HG03066 (cell line): Measurements from ENCODE around the gene CIAO3.
"Not testable (repeated sequence)": the region's sequence is repeated elsewhere in the genome, so short reads cannot be mapped to it uniquely, and the experiment has no call there.

Experiments used
- ATAC-seq: cut with Tn5 transposase; IDR thresholded peaks from one replicate; pipeline ENCODE4 v1.9.1; 2021; ENCODE audit warnings: low read depth; ENCODE audit not compliant: unreplicated experiment

CIAO3 gene

DNA sequence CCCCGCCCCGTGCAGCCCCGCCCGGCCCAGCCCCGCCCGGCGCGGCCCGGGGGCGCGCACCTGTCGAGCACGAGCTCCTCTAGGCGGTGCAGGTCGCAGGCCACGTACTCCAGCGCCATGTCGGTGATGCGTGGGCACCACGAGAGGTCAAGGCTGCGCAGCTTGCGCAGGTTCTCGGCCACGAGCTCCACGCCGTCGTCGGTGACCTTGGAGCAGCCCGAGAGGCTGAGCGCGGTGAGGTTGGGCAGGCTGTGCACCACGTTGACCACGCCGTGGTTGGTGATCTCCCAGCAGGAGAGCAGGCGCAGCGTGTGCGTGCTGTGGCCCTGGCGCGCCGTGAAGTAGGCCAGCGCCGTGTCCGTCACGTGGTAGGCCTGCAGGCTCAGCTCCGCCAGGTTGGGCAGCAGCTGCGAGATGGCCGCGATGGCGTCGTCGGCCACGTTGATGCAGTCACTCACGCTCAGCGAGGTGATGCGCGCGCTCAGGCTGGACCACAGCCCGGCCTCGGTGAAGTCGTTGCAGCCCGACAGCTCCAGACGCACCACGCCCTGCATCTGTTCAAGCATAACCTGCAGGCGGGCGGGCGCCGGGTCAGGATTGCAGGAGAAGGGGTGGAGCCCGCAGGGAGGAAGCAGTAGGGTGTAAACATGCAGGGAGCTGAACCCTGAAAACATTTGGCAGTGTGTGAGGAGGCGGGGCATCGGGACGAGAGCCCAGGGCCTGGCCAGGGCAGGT is 45.3 kb downstream of the CIAO3 start:
- ATAC-seq, result no peak

DNA sequence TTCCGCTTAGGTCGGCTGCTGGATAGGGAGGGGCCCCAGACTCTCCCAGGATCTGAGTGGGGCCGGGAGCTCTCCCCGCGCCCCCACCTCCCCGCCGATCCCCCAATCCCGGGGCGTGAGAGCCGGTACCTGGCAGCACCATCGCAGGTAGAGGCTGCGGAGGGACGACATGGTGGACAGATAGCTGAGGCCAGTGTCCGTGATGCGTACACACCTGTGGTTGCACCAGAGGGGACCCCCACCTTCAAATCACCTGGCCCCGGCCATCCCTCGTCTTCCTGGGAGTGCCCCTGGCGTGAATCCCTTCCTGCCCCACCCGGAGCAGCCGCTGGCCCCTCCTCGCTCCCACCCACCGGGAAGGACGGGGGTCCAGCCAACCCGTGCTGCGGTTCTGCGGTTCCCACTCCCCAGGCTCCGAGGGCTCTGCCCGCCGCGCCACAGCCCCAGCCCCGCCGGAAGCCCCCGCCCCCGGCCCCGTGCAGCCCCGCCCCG is 45.9 kb downstream of the CIAO3 start:
- ATAC-seq, result no peak

- ATAC-seq, result no peak
These were observed 46.5 kb downstream of the CIAO3 start for GRCh38 chr16:694187-694862.

DNA sequence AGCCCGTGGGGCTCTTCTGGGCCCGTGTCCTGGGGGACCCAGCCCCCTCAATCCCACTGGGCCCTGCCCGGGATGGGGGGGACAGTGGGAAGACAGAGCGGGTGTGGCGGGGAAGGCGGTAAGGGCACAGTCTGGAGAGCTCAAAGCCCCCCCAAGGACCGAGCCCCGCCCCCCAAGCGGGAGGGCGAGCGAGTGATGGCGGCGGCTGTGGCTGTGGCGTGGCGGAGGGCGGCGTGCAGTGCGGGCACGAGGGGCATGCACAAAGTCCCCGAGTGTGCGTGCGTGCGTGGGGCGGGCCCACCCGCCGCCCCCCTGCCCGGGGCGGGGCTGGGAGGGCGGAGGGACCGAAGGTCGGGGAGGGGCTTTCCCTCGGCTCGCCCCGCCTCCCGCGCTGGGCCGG is 47.0 kb downstream of the CIAO3 start:
- no peak for ATAC-seq

- ATAC-seq, result no peak
These were observed 47.4 kb downstream of the CIAO3 start for GRCh38 chr16:693364-693763.

DNA sequence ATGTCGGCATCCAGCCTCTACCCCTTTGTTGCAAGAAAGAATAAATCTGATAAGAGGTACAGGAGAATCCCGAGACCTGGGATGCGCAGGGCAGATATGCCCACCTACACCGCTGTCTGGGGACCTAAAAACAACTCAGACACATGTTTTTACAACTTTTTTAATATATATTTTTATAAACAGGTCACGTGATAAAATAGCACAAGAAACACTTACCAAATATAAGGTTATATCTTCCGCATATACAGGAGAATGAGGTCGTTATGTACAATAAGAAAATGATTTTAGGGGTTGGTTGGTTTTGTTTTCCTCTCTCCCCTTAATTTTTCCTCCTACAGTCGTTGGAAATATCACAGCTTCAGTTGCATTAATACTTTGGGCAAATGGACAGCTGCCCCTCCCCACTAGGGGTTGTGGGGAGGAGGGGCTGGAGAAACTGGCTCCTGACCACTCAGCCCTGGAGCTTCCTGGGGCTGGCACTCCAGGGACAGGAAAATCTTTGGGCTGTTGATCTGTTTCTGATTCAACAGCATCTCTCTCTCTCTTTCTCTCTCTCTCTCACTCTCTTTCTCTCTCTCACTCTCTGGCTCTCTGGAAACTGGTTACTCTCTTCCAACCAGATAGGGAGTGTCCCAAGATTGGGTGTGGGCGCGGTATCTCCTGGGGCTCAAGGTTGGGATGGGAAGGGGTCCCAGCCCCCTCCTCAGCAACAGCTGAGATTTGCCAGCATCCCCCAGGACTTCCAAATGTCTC is 48.3 kb downstream of the CIAO3 start:
- no peak for ATAC-seq

DNA sequence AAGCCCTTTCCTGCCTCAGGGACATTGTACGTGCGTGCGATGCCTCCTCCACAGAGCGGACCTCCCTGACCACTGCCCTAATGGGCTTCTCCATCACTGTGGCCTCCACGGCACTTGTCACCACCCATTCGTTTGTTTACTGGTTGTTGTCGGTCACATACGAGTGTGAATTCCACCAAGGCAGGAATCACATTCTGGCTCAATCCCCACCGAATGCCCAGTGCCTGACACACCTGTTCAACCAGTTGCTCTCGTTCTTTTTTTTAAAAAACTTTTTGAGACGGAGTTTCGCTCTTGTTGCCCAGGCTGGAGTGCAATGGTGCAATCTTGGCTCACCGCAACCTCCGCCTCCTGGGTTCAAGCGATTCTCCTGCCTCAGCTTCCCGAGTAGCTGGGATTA is 49.6 kb downstream of the CIAO3 start:
- ATAC-seq, result not testable (repeated sequence)

DNA sequence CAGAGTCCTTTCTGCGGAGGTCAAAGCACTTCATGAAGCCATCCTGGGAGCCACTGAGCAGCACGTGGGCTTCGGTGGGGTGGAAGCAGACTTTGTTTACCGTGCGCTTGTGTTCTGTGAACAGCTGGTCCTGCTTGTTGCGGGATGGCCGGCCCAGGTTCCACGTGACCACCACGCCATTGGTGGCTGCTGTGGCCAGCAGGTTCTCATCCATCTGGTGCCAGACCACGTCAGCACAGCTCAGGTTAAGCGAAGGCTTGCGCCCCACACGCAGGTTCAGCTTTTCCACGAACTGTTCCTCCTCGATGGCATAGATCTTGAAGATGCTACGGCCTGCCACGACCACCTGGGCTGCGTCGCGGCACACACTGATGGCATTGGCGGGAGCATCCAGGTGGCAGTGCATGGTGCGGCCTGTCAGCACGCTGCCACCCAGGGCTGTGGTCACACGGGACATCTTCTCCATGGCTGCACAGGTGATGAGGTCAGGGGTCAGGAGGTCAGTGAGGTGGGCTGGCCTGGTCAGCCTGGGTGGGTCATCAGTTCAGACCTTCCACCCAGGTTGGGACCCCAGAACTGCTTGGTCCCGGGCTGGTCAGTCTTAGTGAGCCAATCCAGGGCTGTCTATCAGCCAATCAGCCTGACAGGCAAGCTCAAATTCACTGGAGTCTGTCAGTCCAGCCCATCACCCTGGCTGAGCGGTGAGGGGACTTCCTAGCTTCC is 51.5 kb downstream of the CIAO3 start:
- ATAC-seq, result no peak

DNA sequence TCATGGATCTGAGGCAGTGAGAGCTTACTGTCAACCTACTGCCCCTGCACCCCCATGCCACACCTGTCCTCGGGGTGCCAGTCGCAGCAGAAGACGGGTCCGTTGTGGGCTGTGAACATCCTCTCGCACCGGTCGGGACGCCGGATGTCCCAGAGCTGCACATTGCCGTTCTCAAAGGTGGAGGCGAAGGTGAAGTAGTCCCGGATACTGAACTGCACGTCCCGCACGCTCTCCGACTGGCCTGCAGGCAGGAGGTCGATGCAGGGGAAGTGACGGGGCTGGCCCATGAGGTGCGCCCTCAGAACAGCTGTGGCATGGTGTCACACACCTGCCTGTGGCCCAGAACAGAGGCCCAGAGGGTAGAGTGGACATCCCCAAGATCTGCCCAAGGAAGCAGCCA is 53.3 kb downstream of the CIAO3 start:
- ATAC-seq, result no peak

DNA sequence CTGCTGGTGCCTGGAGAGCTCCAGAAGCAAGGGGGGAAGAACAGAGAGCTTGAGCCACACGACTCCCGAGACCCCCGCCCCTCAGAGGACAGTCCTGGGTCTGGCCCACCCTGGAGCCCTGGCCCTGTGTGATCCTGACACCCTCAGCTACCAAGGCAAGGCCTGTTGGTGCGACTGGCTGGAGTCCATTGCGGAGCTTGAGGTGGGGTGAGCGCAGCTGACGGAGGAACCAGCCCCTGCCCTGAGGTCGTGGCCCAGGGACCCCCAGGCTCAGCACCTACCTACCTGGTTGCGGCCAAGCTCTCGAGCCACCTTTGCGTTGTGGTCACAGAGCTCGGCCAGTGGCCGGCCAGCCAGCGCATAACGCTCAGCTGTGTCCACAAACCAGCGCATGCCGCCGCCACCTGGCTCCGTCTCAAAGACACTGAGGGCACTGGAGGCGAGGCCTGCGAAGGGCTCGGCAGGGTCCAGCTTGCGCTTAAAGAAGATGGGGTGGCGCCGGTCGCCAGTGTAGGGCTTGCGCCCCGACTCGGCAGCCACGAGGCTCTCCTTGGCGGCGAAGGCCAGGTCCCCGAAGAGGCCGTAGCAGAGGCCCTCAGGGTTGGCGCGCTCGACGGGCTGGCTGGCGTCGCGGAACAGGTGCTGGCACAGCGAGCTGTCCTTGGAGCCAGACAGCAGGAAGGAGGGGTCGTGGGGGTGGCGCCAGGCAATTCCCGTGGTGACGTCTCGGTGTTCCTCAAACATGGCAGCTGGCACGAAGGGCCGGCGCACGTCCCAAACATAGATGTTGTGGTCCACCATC is 54.1 kb downstream of the CIAO3 start:
- ATAC-seq, result no peak

DNA sequence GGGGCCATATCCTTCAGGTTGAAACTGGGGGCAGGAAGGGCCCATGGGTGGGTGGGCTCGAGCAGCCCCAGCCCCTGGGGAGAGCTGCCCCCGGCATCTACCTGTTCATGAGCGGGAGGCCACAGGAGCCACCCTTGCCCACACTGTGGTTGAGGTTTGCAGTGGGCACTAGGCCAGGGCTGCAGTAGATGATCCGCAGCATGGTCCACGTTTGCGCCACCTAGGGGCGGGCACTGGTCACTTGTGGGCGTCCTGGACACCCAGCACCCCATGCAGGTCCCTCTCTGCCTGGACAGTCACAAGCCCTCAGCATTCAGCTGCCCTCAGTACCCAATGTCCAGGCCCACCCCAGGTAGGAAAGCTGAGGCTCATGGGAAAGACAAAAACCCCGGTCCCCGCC is 54.8 kb downstream of the CIAO3 start:
- ATAC-seq, result no peak

- ATAC-seq, result no peak
These were observed 55.7 kb downstream of the CIAO3 start for GRCh38 chr16:684961-685696.

DNA sequence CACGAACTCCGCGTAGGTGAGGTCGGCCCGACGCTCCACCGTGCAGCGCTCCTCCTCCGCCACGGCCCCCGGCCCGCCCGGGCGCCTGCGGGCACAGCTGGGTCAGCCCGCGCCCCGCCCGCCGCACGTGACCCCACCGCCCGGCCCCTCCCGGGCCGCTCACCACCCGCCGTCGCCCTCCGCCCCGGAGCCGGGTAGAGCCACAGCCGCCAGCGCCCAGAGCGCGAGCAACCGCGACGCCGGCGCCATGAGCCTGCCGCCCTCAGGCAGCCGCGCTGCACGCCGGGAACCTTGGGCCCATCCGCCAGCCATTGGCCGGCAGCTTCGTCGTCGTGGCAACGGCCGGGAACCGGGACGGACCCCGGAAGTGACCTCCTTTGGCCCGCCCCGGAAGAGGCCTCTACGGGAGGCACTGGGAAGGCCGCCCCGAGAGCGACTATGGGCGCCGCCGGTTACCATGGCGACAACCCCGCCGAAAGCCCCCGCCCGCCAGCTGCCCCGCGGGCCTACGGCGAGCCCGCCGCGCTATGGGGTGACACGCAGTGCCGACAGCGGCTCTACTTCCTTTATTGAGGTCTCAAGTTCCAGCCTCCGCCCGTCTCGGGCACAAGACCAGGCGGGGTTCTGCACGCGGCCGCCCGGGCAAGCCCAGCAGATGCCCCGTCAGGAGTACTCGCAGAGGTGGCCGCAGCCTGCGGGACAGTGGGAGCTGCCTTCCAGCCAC is 56.6 kb downstream of the CIAO3 start, which contains the start of gene JMJD8:
JMJD8 (minus strand) TSS at position 264 of the 724 bp plus-strand sequence; CDS start at position 249, 15 bp downstream.
- peak; percentile 66 for ATAC-seq

DNA sequence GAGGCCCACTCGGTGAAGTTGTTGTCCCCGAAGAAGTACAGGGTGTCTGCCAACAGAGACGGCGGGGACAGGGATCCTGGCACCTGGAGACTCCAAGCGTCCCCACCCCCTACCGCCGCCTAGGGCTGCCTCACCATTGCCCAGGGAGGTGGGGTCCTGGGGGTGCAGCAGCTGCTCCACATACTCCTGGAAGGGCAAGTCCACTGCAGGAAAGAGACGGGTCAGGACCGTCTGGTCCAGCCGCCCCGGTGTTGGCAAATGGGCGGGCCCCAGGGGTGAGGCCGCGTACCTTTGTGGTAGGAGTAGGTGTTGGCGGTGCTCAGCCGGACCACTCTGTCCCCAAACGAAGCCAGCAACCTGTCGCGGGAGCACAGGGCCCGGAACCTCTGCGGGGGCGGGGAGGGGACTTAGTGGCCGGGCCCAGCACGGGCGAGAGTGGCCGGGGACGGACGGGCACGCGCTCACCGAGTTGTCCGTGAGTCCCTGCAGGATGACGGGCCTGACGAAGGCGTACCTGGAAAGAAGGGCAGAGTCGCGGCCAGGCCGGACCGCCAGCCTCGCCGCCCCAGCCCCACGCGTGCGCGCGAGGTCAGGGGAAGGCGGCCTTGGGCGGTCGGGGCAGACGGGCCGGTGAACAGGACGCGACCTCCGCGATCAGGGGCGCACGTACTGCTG is 57.3 kb downstream of the CIAO3 start:
- ATAC-seq, result no peak

DNA sequence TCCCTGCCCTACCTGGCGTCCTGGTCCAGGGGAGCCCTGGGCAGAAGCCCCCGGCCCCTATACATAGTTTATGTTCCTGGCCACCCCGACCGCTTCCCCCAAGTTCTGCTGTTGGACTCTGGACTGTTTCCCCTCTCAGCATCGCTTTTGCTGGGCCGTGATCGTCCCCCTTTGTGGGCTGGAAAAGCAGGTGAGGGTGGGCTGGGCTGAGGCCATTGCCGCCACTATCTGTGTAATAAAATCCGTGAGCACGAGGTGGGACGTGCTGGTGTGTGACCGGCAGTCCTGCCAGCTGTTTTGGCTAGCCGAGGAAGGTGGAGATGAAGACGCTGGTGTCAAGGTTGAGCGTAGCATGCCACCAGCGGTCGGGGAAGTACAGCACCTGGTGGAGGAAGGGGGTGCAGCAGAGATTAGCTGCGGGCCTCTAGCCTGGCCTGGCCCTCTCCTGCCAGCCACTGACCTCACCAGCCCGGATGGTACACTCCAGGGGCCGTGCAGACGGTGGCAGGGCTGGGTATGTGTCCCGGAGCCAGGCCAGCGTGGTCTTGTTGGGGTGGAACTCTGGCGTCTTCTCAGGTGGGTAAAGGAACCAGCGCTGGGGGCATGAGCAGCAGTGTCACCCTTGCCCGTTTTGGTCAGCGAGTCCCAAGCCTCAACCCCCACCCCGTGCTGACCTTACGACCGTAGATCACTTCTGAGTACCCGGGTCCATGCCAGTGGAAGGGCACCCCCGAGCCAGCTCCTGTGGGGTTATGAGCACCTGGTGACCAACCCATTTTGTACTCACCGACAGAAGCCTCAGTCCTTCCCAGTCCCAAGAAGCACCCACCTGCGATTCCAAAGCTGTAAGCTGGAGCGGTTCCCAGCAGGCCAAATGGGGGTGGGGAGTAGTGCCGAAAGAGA is 58.1 kb downstream of the CIAO3 start:
- ATAC-seq, result no peak

DNA sequence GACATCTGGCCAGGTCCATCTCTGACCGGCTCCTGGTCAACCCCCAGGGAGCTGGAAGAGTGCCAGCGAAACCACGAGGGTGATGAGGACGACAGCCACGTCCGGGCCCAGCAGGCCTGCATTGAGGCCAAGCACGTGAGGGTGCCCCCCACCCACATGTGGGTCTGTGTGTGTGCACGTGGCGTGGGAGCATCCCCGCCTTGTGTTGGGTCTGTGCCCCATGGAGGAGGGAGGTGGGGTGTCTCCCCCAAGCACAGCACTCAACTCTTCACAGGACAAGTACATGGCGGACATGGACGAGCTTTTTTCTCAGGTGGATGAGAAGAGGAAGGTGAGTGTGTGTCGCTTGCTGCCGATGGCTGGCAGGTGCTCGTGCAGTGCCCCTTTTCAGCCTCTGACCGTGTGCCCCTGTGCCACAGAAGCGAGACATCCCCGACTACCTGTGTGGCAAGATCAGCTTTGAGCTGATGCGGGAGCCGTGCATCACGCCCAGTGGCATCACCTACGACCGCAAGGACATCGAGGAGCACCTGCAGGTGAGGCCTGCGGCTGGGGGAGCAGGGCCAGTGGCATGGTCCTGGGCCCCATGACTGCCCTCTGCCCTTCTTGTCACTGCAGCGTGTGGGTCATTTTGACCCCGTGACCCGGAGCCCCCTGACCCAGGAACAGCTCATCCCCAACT is 58.9 kb downstream of the CIAO3 start:
- ATAC-seq, result no peak
